GM12873 (cell line): Measurements from ENCODE around the gene AFG3L2.

Experiments
- TF ChIP-seq, protein P1 (sequence below): IDR thresholded peaks from 2 replicates; pipeline ENCODE4 v1.5.1; 2012; ENCODE audit warnings: low read depth, mild to moderate bottlenecking, moderate library complexity, low read length, control low read depth; ENCODE audit not compliant: insufficient read depth; ENCODE audit errors: missing control alignments

Gene AFG3L2

GRCh38 chr18:12308386-12309100 lies 68.5 kb downstream of the AFG3L2 start:
- TF ChIP-seq, protein P1, sequence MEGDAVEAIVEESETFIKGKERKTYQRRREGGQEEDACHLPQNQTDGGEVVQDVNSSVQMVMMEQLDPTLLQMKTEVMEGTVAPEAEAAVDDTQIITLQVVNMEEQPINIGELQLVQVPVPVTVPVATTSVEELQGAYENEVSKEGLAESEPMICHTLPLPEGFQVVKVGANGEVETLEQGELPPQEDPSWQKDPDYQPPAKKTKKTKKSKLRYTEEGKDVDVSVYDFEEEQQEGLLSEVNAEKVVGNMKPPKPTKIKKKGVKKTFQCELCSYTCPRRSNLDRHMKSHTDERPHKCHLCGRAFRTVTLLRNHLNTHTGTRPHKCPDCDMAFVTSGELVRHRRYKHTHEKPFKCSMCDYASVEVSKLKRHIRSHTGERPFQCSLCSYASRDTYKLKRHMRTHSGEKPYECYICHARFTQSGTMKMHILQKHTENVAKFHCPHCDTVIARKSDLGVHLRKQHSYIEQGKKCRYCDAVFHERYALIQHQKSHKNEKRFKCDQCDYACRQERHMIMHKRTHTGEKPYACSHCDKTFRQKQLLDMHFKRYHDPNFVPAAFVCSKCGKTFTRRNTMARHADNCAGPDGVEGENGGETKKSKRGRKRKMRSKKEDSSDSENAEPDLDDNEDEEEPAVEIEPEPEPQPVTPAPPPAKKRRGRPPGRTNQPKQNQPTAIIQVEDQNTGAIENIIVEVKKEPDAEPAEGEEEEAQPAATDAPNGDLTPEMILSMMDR, result no peak

- TF ChIP-seq, protein P1, result no peak
Observed at GRCh38 chr18:12307701-12308385, 69.2 kb downstream of the AFG3L2 start, which contains the start of gene TUBB6. TSS of gene TUBB6 (plus strand) at chr18:12308241. CDS start at chr18:12308293, 52 bp downstream.

- TF ChIP-seq, protein P1, result no peak
Observed at GRCh38 chr18:12306752-12307700, 70.0 kb downstream of the AFG3L2 start.

DNA sequence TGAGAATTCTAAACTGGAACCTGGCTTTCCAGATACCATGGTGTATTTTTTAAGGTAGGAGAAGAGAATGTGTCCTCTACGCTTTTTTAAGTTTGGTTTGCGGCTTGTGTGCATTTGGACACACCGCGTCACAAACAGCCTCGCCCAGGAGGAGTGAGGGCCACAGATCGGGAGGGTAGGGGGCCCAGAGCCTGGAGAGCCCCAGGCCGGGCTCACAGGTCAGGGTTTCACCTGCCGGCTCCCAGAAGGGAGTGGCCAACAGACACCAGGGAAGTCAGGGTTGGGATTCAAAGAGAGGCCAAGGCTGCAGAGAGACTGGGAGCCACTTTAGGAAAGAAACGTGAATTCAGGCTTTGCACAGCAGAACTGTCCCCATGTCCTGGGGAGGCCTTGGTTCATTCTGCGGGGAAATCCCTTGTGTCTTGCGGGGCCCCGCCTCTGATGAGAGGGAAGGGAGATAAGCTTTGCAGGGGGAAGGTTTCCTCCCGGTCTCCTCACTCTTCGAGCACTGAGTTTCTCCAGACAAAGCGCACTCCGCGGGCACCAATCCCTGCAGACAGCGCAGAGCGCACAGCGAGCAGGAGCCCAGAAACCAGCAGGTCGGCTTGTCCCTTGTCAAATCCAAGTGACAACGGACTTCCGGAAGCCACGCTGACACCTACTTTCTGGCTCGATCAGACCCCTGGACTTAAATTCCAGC lies 70.9 kb downstream of the AFG3L2 start:
- TF ChIP-seq, protein P1, result no peak

DNA sequence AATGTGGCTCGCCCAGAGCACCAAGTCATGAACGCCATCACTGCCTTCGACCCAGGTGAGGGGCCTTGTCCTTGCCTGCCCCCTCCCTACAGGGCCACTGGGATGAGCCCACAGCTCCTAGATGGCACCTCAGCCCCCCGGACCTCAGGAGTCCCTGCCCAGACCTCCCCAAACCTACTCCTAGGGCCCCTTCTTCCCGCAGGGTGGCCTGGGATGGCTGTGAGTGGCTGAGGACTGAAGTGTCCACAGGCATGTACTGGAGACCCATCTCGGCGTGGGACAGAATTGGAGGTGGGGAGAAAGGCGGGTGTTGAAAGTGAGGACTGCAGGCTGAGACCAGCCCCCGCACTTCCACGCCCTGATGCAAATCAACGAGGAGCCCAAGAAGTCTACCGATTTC lies 71.8 kb downstream of the AFG3L2 start:
- TF ChIP-seq, protein P1, result no peak

DNA sequence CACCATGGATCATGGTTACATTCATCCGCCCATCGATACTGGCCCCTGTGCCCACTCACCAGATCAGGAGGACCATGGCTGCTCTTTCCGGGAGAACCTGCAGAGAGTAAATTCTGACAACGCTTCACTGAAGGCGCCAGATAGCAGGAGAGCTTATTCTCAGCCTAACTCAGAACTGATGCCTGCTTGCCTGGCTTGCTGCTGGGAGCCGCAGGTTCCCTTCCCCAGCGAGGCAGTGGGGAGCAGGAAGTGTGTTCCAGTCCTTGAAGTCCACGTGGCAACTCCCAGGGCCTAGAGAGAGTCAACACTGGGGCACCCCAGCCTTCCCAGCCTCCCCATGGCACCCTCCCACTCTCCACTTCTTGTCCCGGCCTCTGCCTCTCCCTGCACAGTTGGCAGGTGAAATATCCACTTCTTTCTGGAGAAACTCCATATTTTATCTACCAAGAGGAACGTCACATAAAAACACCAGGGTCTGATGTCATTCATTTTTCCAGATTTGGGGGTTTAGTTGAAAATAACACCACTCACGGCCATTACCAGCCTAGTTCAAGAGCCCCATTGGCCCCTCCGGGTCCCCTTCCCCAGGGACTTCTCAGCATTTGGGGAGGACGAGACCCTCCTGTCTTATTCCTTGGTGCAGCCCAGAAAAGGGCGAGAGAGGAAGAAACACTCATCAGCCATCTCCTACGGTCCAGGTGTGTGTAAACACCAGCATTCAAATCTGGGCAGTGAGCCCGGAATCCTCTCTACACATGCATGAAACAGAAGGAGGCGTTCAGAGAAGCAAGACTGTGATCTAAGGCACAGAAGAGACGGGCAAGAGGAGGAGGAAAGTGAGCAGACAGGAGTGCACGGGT lies 72.4 kb downstream of the AFG3L2 start:
- TF ChIP-seq, protein P1, result no peak
